GM13976 (cell line): Measurements from ENCODE around the gene TFEB.

ENCODE experiments used
- DNase-seq: peaks from one replicate; pipeline ENCODE4 v3.0.0; 2012; ENCODE audit warnings: low spot score
- in situ Hi-C: fragments of 300-500 bp; cut with MboI; formaldehyde crosslinking; loops from one replicate; pipeline ENCODE4 v1.12.0; 2022; ENCODE audit warnings: low sequenced_read_pairs, mixed read lengths, inconsistent platforms; ENCODE audit not compliant: unreplicated experiment
- TF ChIP-seq, protein P1 (sequence below): IDR thresholded peaks from 2 replicates; pipeline ENCODE4 v1.5.1; 2012; ENCODE audit warnings: borderline replicate concordance, mild to moderate bottlenecking; ENCODE audit not compliant: insufficient read depth; ENCODE audit errors: extremely low read depth, missing control alignments, control extremely low read depth

The TFEB gene

GRCh38 chr6:41732591-41733359, 2.6 kb downstream of the TFEB start:
- TF ChIP-seq, protein P1, sequence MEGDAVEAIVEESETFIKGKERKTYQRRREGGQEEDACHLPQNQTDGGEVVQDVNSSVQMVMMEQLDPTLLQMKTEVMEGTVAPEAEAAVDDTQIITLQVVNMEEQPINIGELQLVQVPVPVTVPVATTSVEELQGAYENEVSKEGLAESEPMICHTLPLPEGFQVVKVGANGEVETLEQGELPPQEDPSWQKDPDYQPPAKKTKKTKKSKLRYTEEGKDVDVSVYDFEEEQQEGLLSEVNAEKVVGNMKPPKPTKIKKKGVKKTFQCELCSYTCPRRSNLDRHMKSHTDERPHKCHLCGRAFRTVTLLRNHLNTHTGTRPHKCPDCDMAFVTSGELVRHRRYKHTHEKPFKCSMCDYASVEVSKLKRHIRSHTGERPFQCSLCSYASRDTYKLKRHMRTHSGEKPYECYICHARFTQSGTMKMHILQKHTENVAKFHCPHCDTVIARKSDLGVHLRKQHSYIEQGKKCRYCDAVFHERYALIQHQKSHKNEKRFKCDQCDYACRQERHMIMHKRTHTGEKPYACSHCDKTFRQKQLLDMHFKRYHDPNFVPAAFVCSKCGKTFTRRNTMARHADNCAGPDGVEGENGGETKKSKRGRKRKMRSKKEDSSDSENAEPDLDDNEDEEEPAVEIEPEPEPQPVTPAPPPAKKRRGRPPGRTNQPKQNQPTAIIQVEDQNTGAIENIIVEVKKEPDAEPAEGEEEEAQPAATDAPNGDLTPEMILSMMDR = no peak
- DNase-seq = peak; percentile 85
- in situ Hi-C loops = no loop called here

- DNase-seq = no peak
- in situ Hi-C loops = no loop called here
- TF ChIP-seq, protein P1 = no peak
Observed at GRCh38 chr6:41732149-41732548, 3.3 kb downstream of the TFEB start.

DNA sequence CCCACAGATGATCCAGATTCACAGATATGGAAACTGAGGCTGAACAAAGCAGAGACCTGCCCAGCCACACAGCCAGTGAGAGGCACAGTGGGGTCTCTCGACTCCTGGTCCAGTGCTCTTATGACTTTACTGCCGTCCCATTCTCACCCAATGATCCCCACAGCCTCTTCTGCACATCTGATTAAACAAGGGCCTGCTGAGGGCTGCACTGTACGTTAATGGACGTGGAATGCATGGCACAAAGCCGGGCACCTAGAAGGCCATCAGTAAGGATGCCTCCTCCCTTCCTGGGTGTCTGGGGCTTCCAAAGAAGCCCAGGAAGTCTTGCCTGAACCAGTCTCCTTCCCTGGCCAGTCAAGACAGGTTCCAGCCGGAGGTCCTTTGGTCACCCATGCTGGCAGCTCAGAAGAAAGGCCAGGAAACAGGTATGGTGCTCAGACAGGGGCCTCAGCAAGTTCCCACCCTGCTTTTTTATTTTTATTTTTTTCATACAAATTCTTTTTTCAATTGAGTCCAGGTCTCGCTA, 3.8 kb downstream of the TFEB start:
- in situ Hi-C loops = no loop called here
- DNase-seq = no peak

GRCh38 chr6:41730531-41731436, 4.6 kb downstream of the TFEB start:
- no peak for DNase-seq
- in situ Hi-C loops = no loop called here
- TF ChIP-seq, protein P1 = no peak

More for the DNA sequence above, 3.8 kb downstream of the TFEB start:
- TF ChIP-seq, protein P1 = no peak

DNA sequence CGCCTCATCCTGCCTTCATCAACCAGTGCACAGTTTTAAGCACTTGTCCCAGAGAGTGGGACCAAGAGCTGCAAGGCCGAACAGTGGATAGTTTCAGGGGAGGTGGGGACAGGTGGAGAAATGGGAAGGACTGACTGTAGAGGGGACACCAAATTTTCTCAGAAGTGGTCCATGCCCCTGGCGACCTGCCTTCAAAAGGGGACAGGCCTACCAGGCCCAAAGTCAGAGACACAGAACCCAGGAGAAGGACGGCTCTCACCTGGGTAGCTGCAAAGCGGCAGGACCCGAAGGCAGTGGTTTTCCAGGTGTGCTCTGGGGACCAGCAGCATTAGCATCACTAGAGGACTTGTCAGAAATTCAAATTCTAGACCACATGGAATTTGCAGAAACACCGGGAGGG, 5.8 kb downstream of the TFEB start:
- no peak for DNase-seq
- in situ Hi-C loops = no loop called here
- TF ChIP-seq, protein P1 = no peak

GRCh38 chr6:41728954-41729353, 6.5 kb downstream of the TFEB start:
- DNase-seq = no peak
- TF ChIP-seq, protein P1 = no peak
- in situ Hi-C loops = no loop called here
